GM21786 (cell line): ENCODE measurements around the gene SNX13.

Source experiments
- ATAC-seq: cut with Tn5 transposase; IDR thresholded peaks from one replicate; pipeline ENCODE4 v1.9.1; 2021; ENCODE audit not compliant: unreplicated experiment

The SNX13 gene

GRCh38 chr7:17946591-17946990 is 6.3 kb upstream of the SNX13 start:
- ATAC-seq = peak; percentile 77

GRCh38 chr7:17944720-17945119 is 4.4 kb upstream of the SNX13 start:
- no peak for ATAC-seq

GRCh38 chr7:17943006-17943405 is 2.7 kb upstream of the SNX13 start:
- no peak for ATAC-seq

GRCh38 chr7:17942231-17942630 is 1.9 kb upstream of the SNX13 start:
- ATAC-seq = no peak

GRCh38 chr7:17940951-17941431 is 697 bp upstream of the SNX13 start:
- ATAC-seq = no peak

GRCh38 chr7:17939606-17940301 is 540 bp downstream of the SNX13 start:
- ATAC-seq = peak; percentile 36

- ATAC-seq = no peak
These were observed 1.1 kb downstream of the SNX13 start for GRCh38 chr7:17939211-17939605.

GRCh38 chr7:17937506-17938120 is 2.7 kb downstream of the SNX13 start:
- ATAC-seq = no peak

- no peak for ATAC-seq
These were observed 4.0 kb downstream of the SNX13 start for GRCh38 chr7:17936321-17936720.

GRCh38 chr7:17934612-17935240 is 5.6 kb downstream of the SNX13 start:
- ATAC-seq = no peak

- ATAC-seq = no peak
These were observed 6.2 kb downstream of the SNX13 start for GRCh38 chr7:17934094-17934493.

GRCh38 chr7:17932770-17933169 is 7.5 kb downstream of the SNX13 start:
- ATAC-seq = no peak

GRCh38 chr7:17931069-17931468 is 9.2 kb downstream of the SNX13 start:
- no peak for ATAC-seq

GRCh38 chr7:17930546-17930945 is 9.7 kb downstream of the SNX13 start:
- ATAC-seq = no peak

GRCh38 chr7:17929647-17930395 is 10.5 kb downstream of the SNX13 start:
- ATAC-seq = no peak

GRCh38 chr7:17928055-17928454 is 12.2 kb downstream of the SNX13 start:
- no peak for ATAC-seq

GRCh38 chr7:17921857-17922416 is 18.4 kb downstream of the SNX13 start:
- ATAC-seq = no peak

GRCh38 chr7:17917842-17918241 is 22.5 kb downstream of the SNX13 start:
- no peak for ATAC-seq

GRCh38 chr7:17916786-17917185 is 23.5 kb downstream of the SNX13 start:
- ATAC-seq = no peak

- ATAC-seq = no peak
These were observed 24.5 kb downstream of the SNX13 start for GRCh38 chr7:17915796-17916195.

GRCh38 chr7:17915168-17915567 is 25.1 kb downstream of the SNX13 start:
- ATAC-seq = no peak
